GM06990 (cell line): ENCODE measurements around the gene PLCG2.

Experiments used
- DNase-seq: peaks from one replicate; pipeline ENCODE4 v3.0.0-alpha.2; 2011; ENCODE audit not compliant: insufficient read length; ENCODE audit errors: extremely low read depth
- H3K27me3 ChIP-seq: replicated peaks from 2 replicates; pipeline ENCODE4 v1.6.0; 2011; ENCODE audit warnings: low read length; ENCODE audit not compliant: control insufficient read depth, insufficient read depth
- H3K36me3 ChIP-seq: 2 replicates; pipeline ENCODE4 v1.5.1; 2011; ENCODE audit warnings: low read length; ENCODE audit not compliant: control insufficient read depth, insufficient read depth
- H3K4me3 ChIP-seq: replicated peaks from 2 replicates; pipeline ENCODE4 v1.5.1; 2011; ENCODE audit warnings: low read depth, mild to moderate bottlenecking, control low read depth, low read length
- CTCF ChIP-seq: IDR thresholded peaks from 2 replicates; pipeline ENCODE4 v1.5.1; 2011; ENCODE audit warnings: low read length, control low read depth, mild to moderate bottlenecking, inconsistent platforms; ENCODE audit not compliant: insufficient read depth, poor library complexity, severe bottlenecking

PLCG2 gene

DNA sequence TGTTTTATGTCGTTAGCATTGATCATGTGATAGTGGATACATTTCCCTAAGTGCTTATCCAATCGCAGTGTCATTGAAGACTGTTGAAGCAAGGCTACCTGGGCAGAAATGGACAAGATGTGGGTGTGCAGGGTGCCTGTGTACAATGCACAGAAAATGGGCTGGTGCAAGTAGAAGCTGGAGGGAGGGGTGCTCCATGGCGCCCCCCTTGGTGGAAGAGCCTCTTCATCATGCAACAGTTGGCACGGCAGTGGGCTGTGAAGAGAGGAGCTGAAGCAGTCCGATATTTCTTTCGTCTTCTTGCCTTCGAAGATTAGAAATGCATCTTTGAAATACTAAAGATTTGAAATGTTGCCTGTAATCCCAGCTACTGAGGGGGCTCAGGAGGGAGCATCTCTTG lies 100.5 kb downstream of the PLCG2 start:
- peak; percentile 51 for TF ChIP-seq CTCF
- peaks cover 54% of the 10 kb centered on the region for H3K36me3 ChIP-seq
- no peaks in the 10 kb centered on the region for H3K27me3 ChIP-seq
- DNase-seq: no peak
- no peak overlapping the region for H3K4me3 ChIP-seq

GRCh38 chr16:81880816-81881215 lies 101.7 kb downstream of the PLCG2 start:
- DNase-seq: no peak
- Histone ChIP-seq H3K27me3 (no peaks in the 10 kb centered on the region), H3K4me3 (no peak overlapping the region), H3K36me3 (peaks cover 52% of the 10 kb centered on the region)
- TF ChIP-seq CTCF: no peak

GRCh38 chr16:81881228-81881627 lies 102.1 kb downstream of the PLCG2 start:
- Histone ChIP-seq H3K27me3 (no peaks in the 10 kb centered on the region), H3K36me3 (peaks cover 48% of the 10 kb centered on the region), H3K4me3 (no peak overlapping the region)
- no peak for TF ChIP-seq CTCF
- DNase-seq: no peak

- H3K4me3 ChIP-seq: no peak overlapping the region
- H3K36me3 ChIP-seq: peaks cover 41% of the 10 kb centered on the region
- H3K27me3 ChIP-seq: no peaks in the 10 kb centered on the region
- no peak for DNase-seq
- TF ChIP-seq CTCF: no peak
These were observed 103.5 kb downstream of the PLCG2 start for GRCh38 chr16:81882559-81882958.

DNA sequence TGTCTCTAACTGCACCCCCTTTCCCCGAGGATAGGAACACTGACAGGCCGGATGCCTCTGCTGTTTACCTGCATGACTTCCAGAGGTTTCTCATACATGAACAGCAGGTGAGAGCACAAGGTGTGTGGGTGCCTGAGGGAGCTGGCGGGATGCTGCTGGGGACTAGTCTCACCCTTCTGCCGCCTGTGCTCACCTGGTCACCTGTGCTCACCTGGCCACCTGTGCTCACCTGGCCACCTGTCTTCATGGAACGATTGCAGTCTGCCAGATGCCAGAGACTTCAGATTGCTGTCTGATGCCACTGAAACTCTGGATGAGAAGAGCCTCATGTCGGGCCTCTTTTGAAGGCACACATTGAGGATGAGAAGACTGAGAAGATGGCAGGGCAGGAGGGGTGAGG lies 104.1 kb downstream of the PLCG2 start:
- TF ChIP-seq CTCF: no peak

GRCh38 chr16:81885976-81886586 lies 107.0 kb downstream of the PLCG2 start:
- DNase-seq: no peak
- Histone ChIP-seq H3K27me3 (no peaks in the 10 kb centered on the region), H3K36me3 (peaks cover 40% of the 10 kb centered on the region), H3K4me3 (no peak overlapping the region)
- TF ChIP-seq CTCF: peak; percentile 76

More for the DNA sequence above, 104.1 kb downstream of the PLCG2 start:
- no peak for DNase-seq
- Histone ChIP-seq H3K4me3 (no peak overlapping the region), H3K27me3 (no peaks in the 10 kb centered on the region), H3K36me3 (peaks cover 42% of the 10 kb centered on the region)
